Stimulated activated CD4-positive, alpha-beta T cell treated with anti-CD3 and anti-CD28 coated beads, Interleukin-4, amount 100 ng/mL, for 1 hour (primary cell): ENCODE measurements around the gene CLDND1.

ENCODE experiments used
- DNase-seq: peaks from one replicate; pipeline ENCODE4 v3.0.0-alpha.2; 2020

CLDND1 gene

GRCh38 chr3:98513091-98513511, 9.6 kb downstream of the CLDND1 start:
- no peak for DNase-seq

DNA sequence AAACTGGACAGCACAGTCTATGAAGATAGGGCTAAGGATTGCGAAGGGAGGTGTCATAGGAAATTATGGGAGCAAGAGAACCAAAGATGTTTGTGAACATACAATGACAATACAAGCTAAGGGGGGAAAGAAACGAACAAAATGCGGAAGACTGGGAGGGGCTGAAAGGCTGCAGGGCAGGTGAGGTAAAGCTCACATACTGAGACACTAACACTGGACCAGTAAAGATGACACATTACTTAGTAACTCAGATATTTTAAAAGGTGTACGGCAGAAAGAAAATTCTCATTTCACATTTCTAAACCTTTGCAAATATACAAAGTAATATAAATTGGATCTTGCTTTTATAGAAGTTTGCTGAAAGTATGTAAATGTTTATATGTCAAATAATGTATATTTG, 10.1 kb downstream of the CLDND1 start:
- no peak for DNase-seq

GRCh38 chr3:98508582-98508981, 14.1 kb downstream of the CLDND1 start:
- DNase-seq, result no peak

DNA sequence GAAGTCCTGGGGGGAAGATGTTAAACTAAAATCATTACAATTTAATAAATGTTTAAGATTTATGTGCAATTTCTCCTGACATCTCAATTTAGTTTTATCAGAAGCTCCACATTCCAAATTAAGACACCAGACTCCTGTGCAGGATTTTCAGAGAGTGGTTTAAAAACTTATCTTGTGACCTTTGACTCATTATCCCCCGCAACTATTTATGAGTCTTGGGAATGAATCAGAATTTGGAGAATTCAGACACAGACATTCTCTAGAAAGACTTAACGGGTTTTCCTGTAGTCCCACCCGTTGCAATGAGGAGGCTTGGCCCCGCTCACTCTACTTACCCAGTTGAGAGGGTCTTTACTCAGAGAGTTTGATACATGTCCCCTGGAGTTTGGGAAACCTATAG, 18.2 kb downstream of the CLDND1 start:
- DNase-seq, result no peak

DNA sequence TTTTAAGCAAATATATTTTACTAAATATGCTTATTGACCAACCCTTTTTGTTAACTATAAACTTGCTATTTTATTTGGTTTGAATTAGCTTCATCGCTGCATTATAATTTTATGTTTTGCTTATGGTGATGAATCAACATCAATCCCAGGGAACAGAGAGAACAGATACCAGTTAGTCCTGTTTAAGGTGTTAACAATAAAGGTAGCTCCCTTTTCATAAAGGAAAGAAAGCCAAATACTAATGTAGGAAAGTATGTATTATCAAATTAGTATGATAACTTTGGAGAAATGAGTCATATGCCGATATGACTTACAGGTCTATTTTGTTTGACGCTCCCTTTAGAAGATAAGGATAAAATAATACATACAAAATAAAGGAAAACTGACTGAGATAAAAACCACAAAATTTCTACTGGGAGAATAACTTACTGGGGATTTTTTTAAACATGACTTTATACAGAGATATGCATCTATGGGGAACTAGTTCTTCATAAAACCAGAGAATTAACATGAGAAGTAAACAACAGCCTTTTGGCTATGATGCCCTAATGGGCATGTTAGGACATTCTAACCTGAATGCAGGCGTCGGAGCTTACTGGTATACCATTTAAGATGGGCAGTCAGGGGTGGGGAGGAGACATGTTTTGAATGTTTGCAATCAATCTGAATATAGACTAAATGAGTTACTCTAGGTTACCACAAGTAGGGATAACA, 20.7 kb downstream of the CLDND1 start:
- DNase-seq, result no peak

GRCh38 chr3:98501270-98501669, 21.4 kb downstream of the CLDND1 start:
- DNase-seq, result no peak

DNA sequence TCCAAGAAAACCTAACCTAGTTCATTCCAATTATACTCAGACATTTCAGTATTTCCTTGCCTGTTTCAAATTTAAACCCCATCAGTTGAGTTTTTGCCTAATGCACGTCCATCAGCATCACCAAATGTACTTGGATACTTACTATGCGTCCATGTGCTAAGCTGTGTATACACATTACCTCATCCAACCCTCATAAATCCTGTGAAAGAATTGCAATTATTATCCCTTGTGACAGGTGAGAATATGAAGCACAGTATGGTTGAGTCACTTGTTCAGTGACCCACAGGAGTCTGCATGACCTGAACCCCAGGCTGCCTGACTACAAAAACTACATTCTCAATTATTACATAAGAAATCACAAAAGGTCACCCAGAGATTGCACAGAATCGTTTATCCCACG, 22.7 kb downstream of the CLDND1 start:
- no peak for DNase-seq

- no peak for DNase-seq
Measured at GRCh38 chr3:98497381-98497780, 25.3 kb downstream of the CLDND1 start, which contains the start of gene OR5K2. Gene OR5K2, plus strand, starts transcription at chr3:98497681. Its CDS starts 0 bp downstream, at chr3:98497681.

- DNase-seq, result no peak
Measured at GRCh38 chr3:98483626-98484025, 39.1 kb downstream of the CLDND1 start.

DNA sequence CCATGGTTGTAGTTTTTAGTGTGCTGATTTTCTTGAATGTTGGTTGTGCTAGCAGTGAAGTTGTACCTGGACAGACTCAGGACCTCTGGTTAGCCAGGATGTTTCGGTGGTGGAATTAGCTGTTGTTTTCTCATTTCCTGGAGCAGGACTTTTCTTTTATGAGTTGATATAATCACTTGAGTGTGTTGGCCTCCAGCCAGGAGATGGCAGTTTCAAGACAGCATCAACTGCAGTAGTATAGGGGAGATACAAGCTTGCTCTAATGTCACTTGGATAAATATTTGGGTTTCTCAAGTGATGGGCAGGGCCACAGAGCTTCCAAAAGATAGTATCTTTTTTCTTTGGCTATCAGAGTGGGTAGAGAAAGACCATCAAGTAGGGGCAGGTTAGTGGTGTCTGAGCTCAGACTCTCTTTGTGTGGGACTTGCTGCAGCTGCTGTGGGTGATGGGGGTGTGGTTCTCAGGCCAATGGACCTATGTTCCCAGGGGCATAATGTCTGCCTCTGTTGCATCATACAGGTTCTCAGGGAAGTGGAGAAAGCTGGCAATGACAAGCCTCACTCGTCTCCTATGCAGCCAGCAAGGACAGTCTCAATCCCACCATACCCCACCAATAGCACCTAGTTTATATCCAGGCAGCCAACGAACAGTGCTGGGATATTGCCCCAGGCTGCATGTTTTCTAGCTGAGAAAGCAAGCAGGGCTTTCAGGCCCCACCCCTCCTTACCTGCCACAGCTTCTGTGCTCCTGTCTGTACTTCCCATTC, 39.8 kb downstream of the CLDND1 start:
- no peak for DNase-seq
